Neural cell (in vitro differentiated cells): ENCODE data around the gene APBA2.

ENCODE experiments used
- EP300 ChIP-seq: fragments of 450-650 bp; conservative IDR thresholded peaks from 2 replicates; pipeline ENCODE4 v1.6.1; 2014; ENCODE audit warnings: antibody characterized with exemption, mild to moderate bottlenecking, moderate library complexity; ENCODE audit not compliant: poor library complexity, severe bottlenecking
- EZH2 ChIP-seq: fragments of 200-600, 300-800 bp; shearing (Covaris generic), sonication (generic); IDR thresholded peaks from 2 replicates; pipeline ENCODE4 v1.6.1; 2014; ENCODE audit warnings: antibody characterized with exemption, low read length, borderline replicate concordance, mild to moderate bottlenecking; ENCODE audit not compliant: insufficient read depth, poor library complexity, severe bottlenecking
- MXI1 ChIP-seq: fragments of 450-650 bp; conservative IDR thresholded peaks from 2 replicates; pipeline ENCODE4 v1.6.1; 2014; ENCODE audit warnings: antibody characterized with exemption, mild to moderate bottlenecking; ENCODE audit not compliant: poor library complexity, severe bottlenecking
- POLR2AphosphoS5 ChIP-seq: IDR thresholded peaks from 2 replicates; pipeline ENCODE4 v1.6.1; 2012
- RAD21 ChIP-seq: fragments of 450-650 bp; conservative IDR thresholded peaks from 2 replicates; pipeline ENCODE4 v1.6.1; 2014; ENCODE audit warnings: antibody characterized with exemption, mild to moderate bottlenecking, moderate library complexity
- SMC3 ChIP-seq: fragments of 450-650 bp; conservative IDR thresholded peaks from 2 replicates; pipeline ENCODE4 v1.6.1; 2014; ENCODE audit warnings: antibody characterized with exemption, mild to moderate bottlenecking, moderate library complexity; ENCODE audit not compliant: poor library complexity
- TAF1 ChIP-seq: IDR thresholded peaks from 2 replicates; pipeline ENCODE4 v1.6.1; 2012; ENCODE audit warnings: low read depth
- TF ChIP-seq, protein P1 (sequence below): fragments of 450-650 bp; IDR thresholded peaks from 2 replicates; pipeline ENCODE4 v1.5.1; 2014; ENCODE audit warnings: antibody characterized with exemption, mild to moderate bottlenecking, moderate library complexity; ENCODE audit not compliant: poor library complexity, severe bottlenecking
- TF ChIP-seq, protein P2 (sequence below): IDR thresholded peaks from 2 replicates; pipeline ENCODE4 v1.6.1; 2012; ENCODE audit warnings: borderline replicate concordance

DNA sequence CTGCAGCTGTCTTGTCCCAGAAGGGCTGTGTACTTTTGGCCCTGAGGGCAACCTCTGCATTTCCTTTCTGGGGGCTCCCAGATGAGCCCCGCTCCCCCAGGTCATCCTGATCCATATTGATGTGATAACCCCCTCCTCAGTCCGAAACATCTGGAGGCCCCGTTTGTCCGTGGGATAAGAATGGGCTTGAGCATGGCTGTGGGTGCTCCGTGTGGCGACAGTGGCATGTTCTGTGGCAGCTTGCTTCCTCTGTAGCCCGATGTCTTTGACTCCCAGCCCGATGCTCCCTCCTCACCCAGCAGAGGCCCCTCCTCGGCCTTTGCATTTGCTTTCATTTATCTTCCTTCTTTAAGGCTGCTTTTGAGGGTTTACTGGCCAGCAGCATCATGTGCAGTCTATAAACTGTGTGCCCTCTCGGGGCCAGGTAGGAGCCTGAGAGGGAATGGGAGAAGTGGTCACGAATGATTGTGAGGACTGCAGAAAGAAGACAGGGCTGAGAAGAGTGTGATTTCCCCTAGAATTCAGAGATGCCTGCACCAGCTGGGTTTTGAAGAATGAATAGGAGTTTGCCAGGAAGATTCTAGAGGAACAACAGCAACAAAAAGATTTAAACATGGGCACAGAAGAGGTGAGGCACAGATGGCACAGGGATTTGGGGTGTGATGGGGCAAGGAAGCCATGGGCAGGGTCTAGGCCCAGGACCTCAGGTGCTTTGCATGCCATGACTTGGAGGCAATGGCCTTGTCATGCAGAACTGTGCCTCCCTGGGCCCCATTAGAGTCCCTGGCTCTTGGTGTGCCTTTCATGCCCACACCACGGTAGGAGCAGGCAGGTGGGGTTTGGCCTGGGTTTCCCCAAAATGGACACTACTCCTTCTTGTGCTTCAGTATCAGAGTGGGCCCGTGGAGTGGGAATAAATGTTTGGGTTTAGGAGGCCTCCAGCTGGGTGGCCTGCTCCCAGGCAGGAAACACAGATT, 34.2 kb downstream of the APBA2 start:
- TF ChIP-seq, protein P1, sequence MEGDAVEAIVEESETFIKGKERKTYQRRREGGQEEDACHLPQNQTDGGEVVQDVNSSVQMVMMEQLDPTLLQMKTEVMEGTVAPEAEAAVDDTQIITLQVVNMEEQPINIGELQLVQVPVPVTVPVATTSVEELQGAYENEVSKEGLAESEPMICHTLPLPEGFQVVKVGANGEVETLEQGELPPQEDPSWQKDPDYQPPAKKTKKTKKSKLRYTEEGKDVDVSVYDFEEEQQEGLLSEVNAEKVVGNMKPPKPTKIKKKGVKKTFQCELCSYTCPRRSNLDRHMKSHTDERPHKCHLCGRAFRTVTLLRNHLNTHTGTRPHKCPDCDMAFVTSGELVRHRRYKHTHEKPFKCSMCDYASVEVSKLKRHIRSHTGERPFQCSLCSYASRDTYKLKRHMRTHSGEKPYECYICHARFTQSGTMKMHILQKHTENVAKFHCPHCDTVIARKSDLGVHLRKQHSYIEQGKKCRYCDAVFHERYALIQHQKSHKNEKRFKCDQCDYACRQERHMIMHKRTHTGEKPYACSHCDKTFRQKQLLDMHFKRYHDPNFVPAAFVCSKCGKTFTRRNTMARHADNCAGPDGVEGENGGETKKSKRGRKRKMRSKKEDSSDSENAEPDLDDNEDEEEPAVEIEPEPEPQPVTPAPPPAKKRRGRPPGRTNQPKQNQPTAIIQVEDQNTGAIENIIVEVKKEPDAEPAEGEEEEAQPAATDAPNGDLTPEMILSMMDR = no peak
- TF ChIP-seq EP300 (no peak), RAD21 (no peak), TAF1 (no peak), POLR2AphosphoS5 (no peak), EZH2 (no peak), MXI1 (no peak), SMC3 (no peak)
- TF ChIP-seq, protein P2, sequence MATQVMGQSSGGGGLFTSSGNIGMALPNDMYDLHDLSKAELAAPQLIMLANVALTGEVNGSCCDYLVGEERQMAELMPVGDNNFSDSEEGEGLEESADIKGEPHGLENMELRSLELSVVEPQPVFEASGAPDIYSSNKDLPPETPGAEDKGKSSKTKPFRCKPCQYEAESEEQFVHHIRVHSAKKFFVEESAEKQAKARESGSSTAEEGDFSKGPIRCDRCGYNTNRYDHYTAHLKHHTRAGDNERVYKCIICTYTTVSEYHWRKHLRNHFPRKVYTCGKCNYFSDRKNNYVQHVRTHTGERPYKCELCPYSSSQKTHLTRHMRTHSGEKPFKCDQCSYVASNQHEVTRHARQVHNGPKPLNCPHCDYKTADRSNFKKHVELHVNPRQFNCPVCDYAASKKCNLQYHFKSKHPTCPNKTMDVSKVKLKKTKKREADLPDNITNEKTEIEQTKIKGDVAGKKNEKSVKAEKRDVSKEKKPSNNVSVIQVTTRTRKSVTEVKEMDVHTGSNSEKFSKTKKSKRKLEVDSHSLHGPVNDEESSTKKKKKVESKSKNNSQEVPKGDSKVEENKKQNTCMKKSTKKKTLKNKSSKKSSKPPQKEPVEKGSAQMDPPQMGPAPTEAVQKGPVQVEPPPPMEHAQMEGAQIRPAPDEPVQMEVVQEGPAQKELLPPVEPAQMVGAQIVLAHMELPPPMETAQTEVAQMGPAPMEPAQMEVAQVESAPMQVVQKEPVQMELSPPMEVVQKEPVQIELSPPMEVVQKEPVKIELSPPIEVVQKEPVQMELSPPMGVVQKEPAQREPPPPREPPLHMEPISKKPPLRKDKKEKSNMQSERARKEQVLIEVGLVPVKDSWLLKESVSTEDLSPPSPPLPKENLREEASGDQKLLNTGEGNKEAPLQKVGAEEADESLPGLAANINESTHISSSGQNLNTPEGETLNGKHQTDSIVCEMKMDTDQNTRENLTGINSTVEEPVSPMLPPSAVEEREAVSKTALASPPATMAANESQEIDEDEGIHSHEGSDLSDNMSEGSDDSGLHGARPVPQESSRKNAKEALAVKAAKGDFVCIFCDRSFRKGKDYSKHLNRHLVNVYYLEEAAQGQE = no peak
